Stimulated activated CD4-positive, alpha-beta T cell treated with anti-CD3 and anti-CD28 coated beads, TNF-alpha, amount 100 ng/mL, for 4 hours (primary cell): ENCODE data around the gene DLEC1.
A peak's percentile ranks its signal among the peaks of the same experiment; 100 is the strongest.
"Not testable (repeated sequence)": the region's sequence is repeated elsewhere in the genome, so short reads cannot be mapped to it uniquely, and the experiment has no call there.

Experiments used
- DNase-seq, 3 experiments: peaks; one replicate each; pipeline ENCODE4 v3.0.0-alpha.2; 2020; ENCODE audit warnings: low read depth in 3 of 3

The DLEC1 gene

GRCh38 chr3:38038447-38038911, 529 bp upstream of the DLEC1 start:
- peak in 1 of 3 experiments; percentile 31 for DNase-seq

- peak in 1 of 3 experiments; percentile 26 for DNase-seq
These were observed 872 bp downstream of the DLEC1 start for GRCh38 chr3:38039899-38040261.

GRCh38 chr3:38040401-38040800, 1.4 kb downstream of the DLEC1 start:
- no peak for DNase-seq

GRCh38 chr3:38043486-38043885, 4.5 kb downstream of the DLEC1 start:
- no peak for DNase-seq

- DNase-seq = no peak
These were observed 7.0 kb downstream of the DLEC1 start for GRCh38 chr3:38046027-38046426.

GRCh38 chr3:38046821-38047220, 7.8 kb downstream of the DLEC1 start:
- no peak for DNase-seq

- DNase-seq = no peak
These were observed 8.9 kb downstream of the DLEC1 start for GRCh38 chr3:38047896-38048295.

GRCh38 chr3:38049358-38050126, 10.5 kb downstream of the DLEC1 start:
- no peak for DNase-seq

GRCh38 chr3:38051131-38051530, 12.1 kb downstream of the DLEC1 start:
- no peak for DNase-seq

GRCh38 chr3:38053286-38053685, 14.3 kb downstream of the DLEC1 start:
- not testable (repeated sequence) for DNase-seq

GRCh38 chr3:38053813-38054498, 14.9 kb downstream of the DLEC1 start:
- not testable (repeated sequence) for DNase-seq

GRCh38 chr3:38054499-38055001, 15.5 kb downstream of the DLEC1 start:
- no peak for DNase-seq

- no peak for DNase-seq
These were observed 20.1 kb downstream of the DLEC1 start for GRCh38 chr3:38059148-38059547.

- DNase-seq = no peak
These were observed 20.6 kb downstream of the DLEC1 start for GRCh38 chr3:38059591-38059990.

- DNase-seq = no peak
These were observed 23.8 kb downstream of the DLEC1 start for GRCh38 chr3:38062809-38063208.

GRCh38 chr3:38064453-38064852, 25.4 kb downstream of the DLEC1 start:
- DNase-seq = not testable (repeated sequence)

- DNase-seq = no peak
These were observed 28.7 kb downstream of the DLEC1 start for GRCh38 chr3:38067508-38068233.

GRCh38 chr3:38070013-38070412, 31.0 kb downstream of the DLEC1 start:
- DNase-seq = no peak

GRCh38 chr3:38077073-38077472, 38.1 kb downstream of the DLEC1 start:
- DNase-seq = not testable (repeated sequence)

GRCh38 chr3:38082296-38082695, 43.3 kb downstream of the DLEC1 start:
- not testable (repeated sequence) for DNase-seq

GRCh38 chr3:38083254-38083653, 44.2 kb downstream of the DLEC1 start:
- DNase-seq = not testable (repeated sequence)

- no peak for DNase-seq
These were observed 44.9 kb downstream of the DLEC1 start for GRCh38 chr3:38083871-38084333.
